AG09309 (cell line): ENCODE data around the gene ANKRD33B.
"Not testable (repeated sequence)": the region's sequence is repeated elsewhere in the genome, so short reads cannot be mapped to it uniquely, and the experiment has no call there.

Source experiments
- DNase-seq: peaks from one replicate; pipeline ENCODE4 v3.0.0-alpha.2; 2010; ENCODE audit warnings: low read depth
- H3K4me3 ChIP-seq: 2 replicates; pipeline ENCODE4 v1.5.1; 2011; ENCODE audit warnings: mild to moderate bottlenecking, low read depth, low read length, moderate library complexity; ENCODE audit not compliant: control insufficient read depth
- TF ChIP-seq, protein P1 (sequence below): IDR thresholded peaks from 2 replicates; pipeline ENCODE4 v1.5.1; 2011; ENCODE audit warnings: mild to moderate bottlenecking, low read depth, low read length, inconsistent platforms; ENCODE audit not compliant: insufficient read depth, control insufficient read depth; ENCODE audit errors: missing control alignments

Gene ANKRD33B

DNA sequence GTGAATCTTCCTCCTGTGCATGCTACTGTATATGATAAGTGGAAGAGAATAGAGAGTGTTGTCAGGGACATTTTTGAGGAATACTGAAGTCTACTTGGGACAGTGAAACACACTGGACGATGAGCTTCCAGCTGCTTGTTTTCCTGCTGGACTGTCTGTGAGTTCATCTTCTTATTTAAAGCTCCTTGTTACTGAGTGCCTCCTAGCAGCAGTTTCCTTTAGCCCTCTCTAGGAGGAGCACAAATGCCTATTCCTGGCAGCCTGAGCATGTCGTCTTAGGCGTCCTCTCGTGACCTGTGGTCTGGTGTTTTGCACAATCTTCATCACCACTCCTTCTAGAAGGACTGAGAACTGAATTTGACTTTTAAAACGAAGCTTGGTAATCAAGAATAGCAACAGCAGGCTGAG lies 43.8 kb downstream of the ANKRD33B start:
- H3K4me3 ChIP-seq, result no peak overlapping the region
- DNase-seq, result no peak
- TF ChIP-seq, protein P1, sequence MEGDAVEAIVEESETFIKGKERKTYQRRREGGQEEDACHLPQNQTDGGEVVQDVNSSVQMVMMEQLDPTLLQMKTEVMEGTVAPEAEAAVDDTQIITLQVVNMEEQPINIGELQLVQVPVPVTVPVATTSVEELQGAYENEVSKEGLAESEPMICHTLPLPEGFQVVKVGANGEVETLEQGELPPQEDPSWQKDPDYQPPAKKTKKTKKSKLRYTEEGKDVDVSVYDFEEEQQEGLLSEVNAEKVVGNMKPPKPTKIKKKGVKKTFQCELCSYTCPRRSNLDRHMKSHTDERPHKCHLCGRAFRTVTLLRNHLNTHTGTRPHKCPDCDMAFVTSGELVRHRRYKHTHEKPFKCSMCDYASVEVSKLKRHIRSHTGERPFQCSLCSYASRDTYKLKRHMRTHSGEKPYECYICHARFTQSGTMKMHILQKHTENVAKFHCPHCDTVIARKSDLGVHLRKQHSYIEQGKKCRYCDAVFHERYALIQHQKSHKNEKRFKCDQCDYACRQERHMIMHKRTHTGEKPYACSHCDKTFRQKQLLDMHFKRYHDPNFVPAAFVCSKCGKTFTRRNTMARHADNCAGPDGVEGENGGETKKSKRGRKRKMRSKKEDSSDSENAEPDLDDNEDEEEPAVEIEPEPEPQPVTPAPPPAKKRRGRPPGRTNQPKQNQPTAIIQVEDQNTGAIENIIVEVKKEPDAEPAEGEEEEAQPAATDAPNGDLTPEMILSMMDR, result peak; percentile 20

DNA sequence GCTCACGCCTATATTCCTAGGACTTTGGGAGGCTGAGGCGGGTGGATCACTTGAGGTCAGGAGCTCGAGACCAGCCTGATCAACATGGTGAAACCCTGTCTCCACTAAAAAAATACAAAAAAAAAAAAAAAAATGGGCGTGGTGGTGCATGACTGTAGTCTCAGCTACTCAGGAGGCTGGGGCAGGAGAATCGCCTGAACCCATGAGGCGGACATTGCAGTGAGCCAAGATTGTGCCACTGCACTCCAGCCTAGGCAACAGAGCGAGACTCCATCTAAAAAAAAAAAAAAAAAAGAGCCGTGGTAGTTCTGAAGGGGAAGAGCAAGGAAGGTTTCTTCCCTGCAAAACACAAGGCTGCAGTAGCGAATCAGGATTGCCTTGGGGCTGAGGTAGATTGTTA lies 44.2 kb downstream of the ANKRD33B start:
- H3K4me3 ChIP-seq, DNase-seq: not testable (repeated sequence)

DNA sequence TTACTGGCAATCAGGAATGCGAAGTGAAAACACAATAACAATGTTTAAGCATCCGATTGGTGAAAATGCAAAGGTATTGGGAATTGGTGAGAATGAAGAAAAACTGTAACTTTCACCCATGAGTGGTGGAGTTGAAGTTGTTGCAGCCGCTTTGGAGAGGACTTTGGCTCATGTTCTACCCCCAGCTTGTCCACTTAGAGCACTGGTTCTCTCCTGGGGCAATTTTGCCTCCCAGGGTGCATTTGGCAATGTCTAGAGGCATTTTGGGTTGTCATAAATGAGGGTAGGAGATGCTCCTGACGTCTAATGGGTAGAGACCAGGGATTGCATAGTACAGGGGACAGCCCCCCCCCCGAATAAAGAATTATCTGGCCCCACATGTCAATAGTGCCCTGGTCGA lies 46.2 kb downstream of the ANKRD33B start:
- no peak for DNase-seq
- no peak overlapping the region for H3K4me3 ChIP-seq
- TF ChIP-seq, protein P1, result no peak

DNA sequence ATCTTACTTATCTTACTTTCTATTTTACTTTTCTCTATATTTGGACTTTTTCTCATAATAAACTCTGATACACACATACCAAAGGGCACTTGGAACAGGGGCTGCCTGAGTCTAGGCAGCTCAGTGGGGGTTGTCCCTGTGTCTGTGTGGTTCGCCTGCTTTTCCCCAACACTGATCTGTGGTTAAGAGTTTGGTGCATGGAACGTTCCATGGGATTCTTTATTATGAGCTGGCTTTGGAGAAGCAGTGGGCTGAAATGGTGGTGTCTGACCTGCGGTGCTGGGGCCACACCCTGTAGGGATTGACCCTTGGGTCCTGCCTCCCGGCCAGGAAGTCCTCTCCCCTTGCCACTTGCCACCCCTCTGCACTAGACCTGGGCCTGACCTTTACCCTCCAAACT lies 47.4 kb downstream of the ANKRD33B start:
- no peak for DNase-seq
- TF ChIP-seq, protein P1, result no peak

DNA sequence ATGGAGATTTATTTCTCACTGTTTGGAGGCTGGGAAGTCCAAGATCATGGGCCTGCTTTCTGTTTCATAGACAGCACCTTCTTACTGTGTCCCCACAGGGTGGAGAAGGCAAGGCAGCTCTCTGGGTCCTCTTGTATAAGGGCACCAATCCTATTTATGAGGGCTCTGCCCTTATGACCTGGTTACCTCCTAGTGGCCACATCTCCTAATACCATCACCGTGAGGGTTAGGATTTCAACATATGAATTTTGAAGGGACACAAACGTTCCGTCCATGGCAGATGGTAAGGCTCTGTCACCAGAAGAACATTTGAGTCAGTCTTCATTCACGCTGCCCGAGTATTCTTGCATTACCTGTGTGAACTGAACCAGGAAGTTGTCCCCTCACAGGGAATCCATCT lies 48.4 kb downstream of the ANKRD33B start:
- TF ChIP-seq, protein P1, result no peak
- DNase-seq, result no peak
- no peak overlapping the region for H3K4me3 ChIP-seq

More for the DNA sequence above, 47.4 kb downstream of the ANKRD33B start:
- no peak overlapping the region for H3K4me3 ChIP-seq

DNA sequence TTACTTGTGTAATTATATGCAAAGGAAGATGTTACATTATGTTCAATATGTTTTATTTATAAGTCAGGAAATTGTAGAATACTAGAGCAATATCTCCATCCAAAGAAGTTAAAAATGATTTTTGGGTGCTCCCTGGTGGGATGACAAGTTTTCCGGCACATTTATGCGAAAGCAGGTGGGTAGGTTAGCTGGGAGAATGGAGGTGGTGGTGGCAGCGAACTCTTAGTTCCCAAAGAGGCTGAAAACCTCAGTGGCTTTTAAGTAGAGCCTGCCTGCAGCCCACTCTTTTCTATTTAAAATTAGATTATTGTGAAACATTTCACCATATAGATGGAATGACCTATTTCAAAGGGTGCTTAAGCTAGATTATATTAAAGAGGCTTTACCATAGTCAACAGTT lies 51.8 kb downstream of the ANKRD33B start:
- no peak overlapping the region for H3K4me3 ChIP-seq
- TF ChIP-seq, protein P1, result no peak
- DNase-seq, result no peak

DNA sequence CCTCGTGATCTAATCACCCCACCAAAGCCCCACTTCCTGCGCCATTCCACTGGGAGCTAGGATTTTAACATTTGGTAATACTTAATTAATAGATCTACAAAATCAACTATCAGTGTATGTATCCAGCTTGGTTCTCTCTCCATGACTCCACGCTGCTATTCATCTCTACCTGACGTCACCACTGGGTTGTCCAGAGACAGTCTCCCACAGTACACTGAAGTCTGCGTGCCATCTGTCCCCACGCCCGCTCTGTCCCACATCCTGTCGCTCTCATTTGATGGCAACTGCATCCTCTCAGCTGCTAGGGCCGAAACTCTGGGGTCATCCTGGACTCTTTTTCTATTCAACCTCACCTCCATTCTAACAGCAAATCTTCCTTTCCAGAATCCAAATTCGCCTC lies 53.2 kb downstream of the ANKRD33B start:
- no peak overlapping the region for H3K4me3 ChIP-seq
- TF ChIP-seq, protein P1, result no peak
- DNase-seq, result no peak

DNA sequence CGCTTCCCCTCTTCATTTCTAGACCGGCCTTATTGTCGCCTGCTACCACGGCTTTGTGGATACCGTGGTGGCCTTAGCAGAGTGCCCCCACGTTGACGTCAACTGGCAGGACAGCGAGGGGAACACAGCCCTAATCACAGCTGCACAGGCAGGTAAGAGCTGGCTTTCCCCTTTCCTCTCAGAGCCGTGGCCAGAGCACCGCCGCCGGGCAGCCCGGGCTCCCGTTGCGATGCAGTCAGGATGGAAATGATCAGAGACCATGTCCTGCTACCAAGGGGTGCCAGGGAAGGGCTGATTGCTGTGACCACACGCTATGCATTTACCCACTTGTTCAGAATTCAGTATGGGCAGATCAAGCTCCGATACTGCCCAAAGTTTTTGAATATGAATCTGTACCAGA lies 54.4 kb downstream of the ANKRD33B start:
- H3K4me3 ChIP-seq, result no peak overlapping the region
- TF ChIP-seq, protein P1, result no peak
- DNase-seq, result no peak
